SK-N-SH (cell line): ENCODE measurements around the gene MYO1D.

Experiments
- EZH2phosphoT487 ChIP-seq: fragments of 200-600 bp; sonication (generic); IDR thresholded peaks from 2 replicates; pipeline ENCODE4 v1.6.1; 2017; ENCODE audit warnings: low read depth, mixed run types, mild to moderate bottlenecking, antibody characterized with exemption, moderate library complexity, borderline replicate concordance
- JUND ChIP-seq: IDR thresholded peaks from 2 replicates; pipeline ENCODE4 v1.4.0; 2012
- NFIC ChIP-seq: IDR thresholded peaks from 2 replicates; pipeline ENCODE4 v1.4.0; 2012; ENCODE audit warnings: borderline replicate concordance
- POLR2AphosphoS5 ChIP-seq: IDR thresholded peaks from 2 replicates; pipeline ENCODE4 v1.6.1; 2012; ENCODE audit warnings: low read depth, low read length
- RAD21 ChIP-seq: IDR thresholded peaks from 2 replicates; pipeline ENCODE4 v1.6.1; 2012; ENCODE audit warnings: mild to moderate bottlenecking, low read length
- RFX5 ChIP-seq: IDR thresholded peaks from 2 replicates; pipeline ENCODE4 v1.6.1; 2012; ENCODE audit warnings: mild to moderate bottlenecking, improper control_type of control experiment, low read length
- YY1 ChIP-seq: IDR thresholded peaks from 2 replicates; pipeline ENCODE4 v1.4.0; 2012; ENCODE audit warnings: low read depth, mild to moderate bottlenecking
- TF ChIP-seq, protein P1 (sequence below): IDR thresholded peaks from 2 replicates; pipeline ENCODE4 v1.6.1; 2012; ENCODE audit warnings: mild to moderate bottlenecking, low read depth, low read length, moderate library complexity
- TF ChIP-seq, protein P2 (sequence below): fragments of 200-600 bp; sonication (generic); IDR thresholded peaks from 2 replicates; pipeline ENCODE4 v1.6.1; 2017; ENCODE audit warnings: antibody characterized with exemption, mild to moderate bottlenecking, moderate library complexity
- TF ChIP-seq, protein P3 (sequence below): fragments of 150-350 bp; IDR thresholded peaks from 2 replicates; pipeline ENCODE4 v1.6.1; 2017; ENCODE audit warnings: antibody characterized with exemption, low read length, low read depth, borderline replicate concordance
- TF ChIP-seq, protein P4 (sequence below): IDR thresholded peaks from 2 replicates; pipeline ENCODE4 v1.4.0; 2012; ENCODE audit warnings: low read depth, borderline replicate concordance

DNA sequence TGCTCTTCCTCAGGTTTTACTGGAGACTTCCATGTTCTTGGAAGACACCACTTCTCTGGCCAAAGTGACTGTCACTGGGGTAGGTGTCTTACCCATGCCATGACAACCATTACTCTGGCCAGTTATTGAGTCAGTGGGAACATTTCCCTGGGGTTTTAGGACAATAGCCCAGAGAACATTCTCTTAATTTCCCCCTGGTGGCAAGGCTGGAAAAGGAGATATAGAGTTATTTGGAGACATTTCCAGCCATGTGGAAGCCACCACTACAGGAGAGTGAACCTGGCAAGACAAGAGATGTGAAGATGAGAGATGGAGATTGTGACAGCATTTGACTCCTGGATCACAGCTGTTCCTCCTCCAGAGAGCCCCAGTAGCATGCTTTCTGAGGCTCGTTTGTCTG lies 283.9 kb downstream of the MYO1D start:
- TF ChIP-seq RAD21 (no peak), YY1 (no peak), JUND (no peak), EZH2phosphoT487 (no peak), RFX5 (no peak), POLR2AphosphoS5 (no peak), NFIC (no peak)
- TF ChIP-seq, protein P1, sequence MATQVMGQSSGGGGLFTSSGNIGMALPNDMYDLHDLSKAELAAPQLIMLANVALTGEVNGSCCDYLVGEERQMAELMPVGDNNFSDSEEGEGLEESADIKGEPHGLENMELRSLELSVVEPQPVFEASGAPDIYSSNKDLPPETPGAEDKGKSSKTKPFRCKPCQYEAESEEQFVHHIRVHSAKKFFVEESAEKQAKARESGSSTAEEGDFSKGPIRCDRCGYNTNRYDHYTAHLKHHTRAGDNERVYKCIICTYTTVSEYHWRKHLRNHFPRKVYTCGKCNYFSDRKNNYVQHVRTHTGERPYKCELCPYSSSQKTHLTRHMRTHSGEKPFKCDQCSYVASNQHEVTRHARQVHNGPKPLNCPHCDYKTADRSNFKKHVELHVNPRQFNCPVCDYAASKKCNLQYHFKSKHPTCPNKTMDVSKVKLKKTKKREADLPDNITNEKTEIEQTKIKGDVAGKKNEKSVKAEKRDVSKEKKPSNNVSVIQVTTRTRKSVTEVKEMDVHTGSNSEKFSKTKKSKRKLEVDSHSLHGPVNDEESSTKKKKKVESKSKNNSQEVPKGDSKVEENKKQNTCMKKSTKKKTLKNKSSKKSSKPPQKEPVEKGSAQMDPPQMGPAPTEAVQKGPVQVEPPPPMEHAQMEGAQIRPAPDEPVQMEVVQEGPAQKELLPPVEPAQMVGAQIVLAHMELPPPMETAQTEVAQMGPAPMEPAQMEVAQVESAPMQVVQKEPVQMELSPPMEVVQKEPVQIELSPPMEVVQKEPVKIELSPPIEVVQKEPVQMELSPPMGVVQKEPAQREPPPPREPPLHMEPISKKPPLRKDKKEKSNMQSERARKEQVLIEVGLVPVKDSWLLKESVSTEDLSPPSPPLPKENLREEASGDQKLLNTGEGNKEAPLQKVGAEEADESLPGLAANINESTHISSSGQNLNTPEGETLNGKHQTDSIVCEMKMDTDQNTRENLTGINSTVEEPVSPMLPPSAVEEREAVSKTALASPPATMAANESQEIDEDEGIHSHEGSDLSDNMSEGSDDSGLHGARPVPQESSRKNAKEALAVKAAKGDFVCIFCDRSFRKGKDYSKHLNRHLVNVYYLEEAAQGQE = no peak
- TF ChIP-seq, protein P2, sequence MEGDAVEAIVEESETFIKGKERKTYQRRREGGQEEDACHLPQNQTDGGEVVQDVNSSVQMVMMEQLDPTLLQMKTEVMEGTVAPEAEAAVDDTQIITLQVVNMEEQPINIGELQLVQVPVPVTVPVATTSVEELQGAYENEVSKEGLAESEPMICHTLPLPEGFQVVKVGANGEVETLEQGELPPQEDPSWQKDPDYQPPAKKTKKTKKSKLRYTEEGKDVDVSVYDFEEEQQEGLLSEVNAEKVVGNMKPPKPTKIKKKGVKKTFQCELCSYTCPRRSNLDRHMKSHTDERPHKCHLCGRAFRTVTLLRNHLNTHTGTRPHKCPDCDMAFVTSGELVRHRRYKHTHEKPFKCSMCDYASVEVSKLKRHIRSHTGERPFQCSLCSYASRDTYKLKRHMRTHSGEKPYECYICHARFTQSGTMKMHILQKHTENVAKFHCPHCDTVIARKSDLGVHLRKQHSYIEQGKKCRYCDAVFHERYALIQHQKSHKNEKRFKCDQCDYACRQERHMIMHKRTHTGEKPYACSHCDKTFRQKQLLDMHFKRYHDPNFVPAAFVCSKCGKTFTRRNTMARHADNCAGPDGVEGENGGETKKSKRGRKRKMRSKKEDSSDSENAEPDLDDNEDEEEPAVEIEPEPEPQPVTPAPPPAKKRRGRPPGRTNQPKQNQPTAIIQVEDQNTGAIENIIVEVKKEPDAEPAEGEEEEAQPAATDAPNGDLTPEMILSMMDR = 0 out of 2 replicates have a peak, but pooled peaks have one; percentile 14
- TF ChIP-seq, protein P3, sequence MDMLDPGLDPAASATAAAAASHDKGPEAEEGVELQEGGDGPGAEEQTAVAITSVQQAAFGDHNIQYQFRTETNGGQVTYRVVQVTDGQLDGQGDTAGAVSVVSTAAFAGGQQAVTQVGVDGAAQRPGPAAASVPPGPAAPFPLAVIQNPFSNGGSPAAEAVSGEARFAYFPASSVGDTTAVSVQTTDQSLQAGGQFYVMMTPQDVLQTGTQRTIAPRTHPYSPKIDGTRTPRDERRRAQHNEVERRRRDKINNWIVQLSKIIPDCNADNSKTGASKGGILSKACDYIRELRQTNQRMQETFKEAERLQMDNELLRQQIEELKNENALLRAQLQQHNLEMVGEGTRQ = no peak
- TF ChIP-seq, protein P4, sequence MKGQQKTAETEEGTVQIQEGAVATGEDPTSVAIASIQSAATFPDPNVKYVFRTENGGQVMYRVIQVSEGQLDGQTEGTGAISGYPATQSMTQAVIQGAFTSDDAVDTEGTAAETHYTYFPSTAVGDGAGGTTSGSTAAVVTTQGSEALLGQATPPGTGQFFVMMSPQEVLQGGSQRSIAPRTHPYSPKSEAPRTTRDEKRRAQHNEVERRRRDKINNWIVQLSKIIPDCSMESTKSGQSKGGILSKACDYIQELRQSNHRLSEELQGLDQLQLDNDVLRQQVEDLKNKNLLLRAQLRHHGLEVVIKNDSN = no peak
